A673 (cell line): ENCODE measurements around the gene PELI2. TPM values are rescaled to one million over a fixed set of nuclear protein-coding genes. Genes with fewer than 3 reads are reported as not detected.

Experiments
- BruUV-seq: library from RNA; stranded (reverse); fragments of 400-500 nt; replicated peaks from 2 replicates; lab custom pipeline; 2021; lab: Mats Ljungman, UMichigan
- CTCF ChIA-PET: fragments of 300-600 bp; sonication (Branson Sonifier 250); formaldehyde crosslinking; loops from one replicate; lab custom pipeline; 2022; ENCODE audit warnings: antibody characterized with exemption; lab: Charles Lee
- POLR2A ChIA-PET: fragments of 300-600 bp; sonication (Branson Sonifier 250); formaldehyde crosslinking; loops from one replicate; lab custom pipeline; 2022; ENCODE audit warnings: antibody characterized with exemption; ENCODE audit not compliant: low non-redundant PET; lab: Charles Lee
- DNase-seq: peaks from one replicate; pipeline ENCODE4 v3.0.0-alpha.2; 2015; ENCODE audit warnings: low spot score
- H3K27ac ChIP-seq: fragments of 200-600 bp; sonication (generic); 2 replicates; pipeline ENCODE4 v1.5.1; 2016; ENCODE audit warnings: mixed run types, low read depth, mild to moderate bottlenecking, mixed read lengths, antibody characterized with exemption, low read length; ENCODE audit not compliant: poor library complexity, severe bottlenecking
- H3K27me3 ChIP-seq: fragments of 200-600 bp; sonication (generic); replicated peaks from 2 replicates; pipeline ENCODE4 v1.6.1; 2017; ENCODE audit warnings: mixed run types, low read depth, mild to moderate bottlenecking, mixed read lengths, antibody characterized with exemption, low read length; ENCODE audit not compliant: insufficient read depth, poor library complexity
- H3K36me3 ChIP-seq: fragments of 200-600 bp; sonication (generic); 2 replicates; pipeline ENCODE4 v1.6.1; 2016; ENCODE audit warnings: mixed run types, mild to moderate bottlenecking, mixed read lengths, antibody characterized with exemption, low read length; ENCODE audit not compliant: insufficient read depth, poor library complexity, severe bottlenecking
- H3K4me1 ChIP-seq: fragments of 200-600 bp; sonication (generic); 2 replicates; pipeline ENCODE4 v1.6.1; 2017; ENCODE audit warnings: mixed run types, mild to moderate bottlenecking, mixed read lengths, antibody characterized with exemption, low read length; ENCODE audit not compliant: insufficient read depth, poor library complexity, severe bottlenecking
- H3K4me3 ChIP-seq: fragments of 200-600 bp; sonication (generic); 2 replicates; pipeline ENCODE4 v1.5.1; 2016; ENCODE audit warnings: low read depth, mixed run types, mild to moderate bottlenecking, mixed read lengths, low read length; ENCODE audit not compliant: poor library complexity, severe bottlenecking
- H3K9me3 ChIP-seq: fragments of 200-600 bp; sonication (generic); 2 replicates; pipeline ENCODE4 v1.6.1; 2016; ENCODE audit warnings: mixed run types, low read depth, mild to moderate bottlenecking, mixed read lengths, antibody characterized with exemption, low read length; ENCODE audit not compliant: poor library complexity, severe bottlenecking
- CTCF ChIP-seq: fragments of 300-800, 200-600 bp; sonication (generic); conservative IDR thresholded peaks from 2 replicates; pipeline ENCODE4 v1.5.1; 2017; ENCODE audit warnings: low read depth, mild to moderate bottlenecking, antibody characterized with exemption, low read length, moderate library complexity, mixed read lengths
- EZH2 ChIP-seq: fragments of 200-600 bp; sonication (generic); IDR thresholded peaks from 2 replicates; pipeline ENCODE4 v1.6.1; 2017; ENCODE audit warnings: borderline replicate concordance, low read depth, mild to moderate bottlenecking, mixed read lengths, antibody characterized with exemption, low read length; ENCODE audit not compliant: poor library complexity, severe bottlenecking
- intact Hi-C: fragments of 100-400 bp; cut with micrococcal nuclease; formaldehyde crosslinking; loops from one replicate; pipeline ENCODE4 v1.10.0; 2022; ENCODE audit not compliant: unreplicated experiment
- total RNA-seq: library from RNA; stranded (reverse); gene quantifications from 2 replicates; pipeline ENCODE4 v1.2.3, GENCODE V29; 2021

PELI2 gene
- total RNA-seq, 1 experiment from 2014 or later, result 5.5 TPM

- no peaks in the 10 kb centered on the region for H3K27me3 ChIP-seq
- intact Hi-C loops, result loop anchor here (2.0 kb wide), 1 partner anchor 77 kb away; no protein-coding TSS in a partner anchor
- no peak overlapping the region for H3K27ac ChIP-seq
- no peak for DNase-seq
- H3K4me3 ChIP-seq, result no peak overlapping the region
- H3K4me1 ChIP-seq, result no peaks in the 10 kb centered on the region
- no peaks in the 10 kb centered on the region for H3K9me3 ChIP-seq
- TF ChIP-seq CTCF, result no peak
- no peak for TF ChIP-seq EZH2
- no TSS peak for BruUV-seq
- CTCF ChIA-PET, result no interaction called here
- no peaks in the 10 kb centered on the region for H3K36me3 ChIP-seq
- POLR2A ChIA-PET, result no interaction called here
Observed at GRCh38 chr14:56087671-56088471, 30.3 kb upstream of the PELI2 start.

GRCh38 chr14:56088941-56089340, 29.3 kb upstream of the PELI2 start:
- CTCF ChIA-PET, result no interaction called here

GRCh38 chr14:56092763-56093162, 25.4 kb upstream of the PELI2 start:
- no peak overlapping the region for H3K27ac ChIP-seq
- POLR2A ChIA-PET, result no interaction called here
- TF ChIP-seq CTCF (no peak), EZH2 (no peak)
- intact Hi-C loops, result no loop called here
- H3K9me3 ChIP-seq, result no peaks in the 10 kb centered on the region
- CTCF ChIA-PET, result no interaction called here
- peak; percentile 6 for DNase-seq
- H3K4me3 ChIP-seq, result no peak overlapping the region
- H3K4me1 ChIP-seq, result no peaks in the 10 kb centered on the region
- H3K36me3 ChIP-seq, result no peaks in the 10 kb centered on the region
- no TSS peak for BruUV-seq
- no peaks in the 10 kb centered on the region for H3K27me3 ChIP-seq

More at GRCh38 chr14:56088941-56089340, 29.3 kb upstream of the PELI2 start:
- POLR2A ChIA-PET, result no interaction called here
- no peak overlapping the region for H3K27ac ChIP-seq
- H3K36me3 ChIP-seq, result no peaks in the 10 kb centered on the region
- no TSS peak for BruUV-seq
- TF ChIP-seq EZH2, result no peak
- TF ChIP-seq CTCF, result no peak
- no peaks in the 10 kb centered on the region for H3K4me1 ChIP-seq
- no peak overlapping the region for H3K4me3 ChIP-seq
- intact Hi-C loops, result no loop called here
- no peaks in the 10 kb centered on the region for H3K9me3 ChIP-seq
- no peak for DNase-seq
- no peaks in the 10 kb centered on the region for H3K27me3 ChIP-seq
